ENCODE measurements around the gene WNT7A. TPM values are rescaled to one million over a fixed set of nuclear protein-coding genes. Genes with fewer than 3 reads are reported as not detected.
A peak's percentile ranks its signal among the peaks of the same experiment; 100 is the strongest.
"Not testable (repeated sequence)": the region's sequence is repeated elsewhere in the genome, so short reads cannot be mapped to it uniquely, and the experiment has no call there.

WNT7A gene
- not detected in 2 replicates for total RNA-seq (ENCODE audit: low replicate concordance)

GRCh38 chr3:13879946-13880810 lies at the start of gene WNT7A:
Gene WNT7A (minus strand): TSS chr3:13880071. CDS start chr3:13879816, 255 bp downstream.
- no peak within 1 kb of the TSS for H3K9ac ChIP-seq
- H3K27ac Mint-ChIP-seq, result no peak within 1 kb of the TSS
- H3K36me3 Mint-ChIP-seq, result no peaks in the 10 kb centered on the region

GRCh38 chr3:13928741-13929140 lies 48.9 kb upstream of the WNT7A start:
- not testable (repeated sequence) for H2AFZ ChIP-seq (replicated peaks); H3K27me3 Mint-ChIP-seq (ENCODE audit: insufficient read depth, low read depth); H3K9me3 ChIP-seq (ENCODE audit: low read depth); H3K4me3 Mint-ChIP-seq; H4K20me1 ChIP-seq (ENCODE audit: low read depth); H3F3A ChIP-seq (ENCODE audit: low read depth); H3K27ac Mint-ChIP-seq; H3K4me1 Mint-ChIP-seq; H3K79me2 ChIP-seq (ENCODE audit: low read depth); H3K4me2 ChIP-seq; H3K27ac ChIP-seq; H3K36me3 ChIP-seq; H3K36me3 Mint-ChIP-seq; H3K4me1 ChIP-seq; H3K27me3 ChIP-seq; H3K4me3 ChIP-seq; H3K9ac ChIP-seq; DNase-seq (ENCODE audit: low spot score)
- peaks cover 17% of the 10 kb centered on the region for H3K9me3 Mint-ChIP-seq

More at GRCh38 chr3:13879946-13880810, at the start of gene WNT7A:
- Histone ChIP-seq H3K27me3 (peaks cover 100% of the 10 kb centered on the region), H4K20me1 (ENCODE audit: low read depth) (peaks cover 23% of the 10 kb centered on the region), H3K27ac (no peak within 1 kb of the TSS), H3K9me3 (ENCODE audit: low read depth) (no peaks in the 10 kb centered on the region), H3F3A (ENCODE audit: low read depth) (peaks cover 7% of the 10 kb centered on the region), H3K4me1 (peaks cover 17% of the 10 kb centered on the region), H3K79me2 (ENCODE audit: low read depth) (no peaks in the 10 kb centered on the region), H2AFZ (replicated peaks) (peak within 1 kb of the TSS; percentile 84), H3K4me2 (peak within 1 kb of the TSS; percentile 88), H3K4me3 (peak within 1 kb of the TSS; percentile 41), H3K36me3 (no peaks in the 10 kb centered on the region)
- Mint-ChIP-seq H3K27me3 (ENCODE audit: insufficient read depth, low read depth) (peaks cover 63% of the 10 kb centered on the region), H3K4me3 (peak within 1 kb of the TSS; percentile 91), H3K4me1 (peaks cover 18% of the 10 kb centered on the region), H3K9me3 (peaks cover 2% of the 10 kb centered on the region)
- DNase-seq (ENCODE audit: low spot score), result peak; percentile 82
- TF ChIP-seq EZH2 (IDR thresholded peaks at IDR 0.05) (peak; percentile 33), CTCF (IDR thresholded peaks at IDR 0.05) (peak; percentile 77), EZH2phosphoT487 (IDR thresholded peaks at IDR 0.05) (peak; percentile 48)

GRCh38 chr3:13927295-13927694 lies 47.4 kb upstream of the WNT7A start:
- H3K9me3 Mint-ChIP-seq, result peaks cover 13% of the 10 kb centered on the region
- no peaks in the 10 kb centered on the region for H3K36me3 ChIP-seq

More at GRCh38 chr3:13927295-13927694, 47.4 kb upstream of the WNT7A start:
- Mint-ChIP-seq H3K36me3 (no peaks in the 10 kb centered on the region), H3K4me3 (no peak overlapping the region), H3K27ac (no peak overlapping the region), H3K27me3 (ENCODE audit: insufficient read depth, low read depth) (peaks cover 7% of the 10 kb centered on the region), H3K4me1 (no peaks in the 10 kb centered on the region)
- Histone ChIP-seq H3K4me3 (no peak overlapping the region), H3K79me2 (ENCODE audit: low read depth) (no peaks in the 10 kb centered on the region), H4K20me1 (ENCODE audit: low read depth) (no peaks in the 10 kb centered on the region), H2AFZ (replicated peaks) (no peak overlapping the region), H3K9me3 (ENCODE audit: low read depth) (no peaks in the 10 kb centered on the region), H3F3A (ENCODE audit: low read depth) (no peaks in the 10 kb centered on the region), H3K9ac (no peak overlapping the region), H3K4me2 (no peak overlapping the region), H3K27ac (no peak overlapping the region), H3K4me1 (no peaks in the 10 kb centered on the region), H3K27me3 (no peaks in the 10 kb centered on the region)
- no peak for DNase-seq (ENCODE audit: low spot score)
- peak; percentile 27 for TF ChIP-seq CTCF (IDR thresholded peaks at IDR 0.05)
- no peak for TF ChIP-seq EZH2 (IDR thresholded peaks at IDR 0.05)

Data from neural progenitor cell (in vitro differentiated cells).